ENCODE data around the gene ST6GAL1. TPM values are rescaled to one million over a fixed set of nuclear protein-coding genes. Genes with fewer than 3 reads are reported as not detected.

ST6GAL1 gene
- polyA plus RNA-seq, 1 of the 3 experiments (the other 2 are of a cell fraction) = 3.9 TPM

DNA sequence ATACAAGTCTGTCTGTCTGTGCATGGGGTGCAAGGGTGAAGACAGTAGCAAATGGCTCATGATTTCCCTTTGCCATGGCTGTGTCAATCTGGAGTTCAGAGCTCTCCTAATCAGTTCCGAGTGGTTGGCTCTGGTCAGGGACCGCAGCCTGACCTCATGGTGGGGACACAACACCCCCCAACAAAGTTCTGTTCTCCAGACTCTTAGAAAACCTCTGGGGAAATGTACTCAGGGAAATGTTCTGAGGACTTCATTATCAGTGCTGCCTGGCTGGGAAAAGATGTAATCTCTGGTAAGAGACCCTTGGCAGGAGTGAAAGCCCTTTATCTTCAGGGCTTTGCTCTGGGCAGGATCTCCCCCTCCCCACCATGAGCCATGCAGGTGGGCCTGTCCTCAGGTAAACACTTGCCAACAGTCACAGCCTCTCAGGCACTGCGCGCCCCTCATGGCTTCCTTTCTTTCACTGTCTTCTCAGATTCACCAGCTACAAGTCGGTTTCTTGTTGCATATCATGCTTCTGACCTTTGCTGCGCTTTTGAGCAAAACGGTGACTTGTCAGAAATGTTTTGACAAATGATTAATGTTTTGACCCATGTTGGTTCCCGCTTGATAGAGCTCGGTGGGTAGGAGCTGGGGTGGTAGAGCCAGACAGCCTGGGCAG, 95.5 kb downstream of the ST6GAL1 start:
- DNase-seq = peak; percentile 53
- Histone ChIP-seq H3K79me2 (ENCODE audit: insufficient read depth) (no peaks in the 10 kb centered on the region), H3K4me1 (ENCODE audit: control insufficient read depth in 1 of 2, insufficient read depth in 2 of 2, low read depth in 1 of 2, low read length in 1 of 2) (peaks cover 0 to 9% of the 10 kb centered on the region in 2 experiments; a peak in 2 of 4 replicates), H3K4me3 (ENCODE audit: low read depth in 2 of 2, low read length in 1 of 2) (no peak overlapping the region), H3K9ac (no peak overlapping the region), H3K36me3 (replicated peaks in 1 of 2; ENCODE audit: control insufficient read depth in 1 of 2, insufficient read depth in 2 of 2, low read length in 1 of 2) (no peaks in the 10 kb centered on the region), H3K27me3 (ENCODE audit: insufficient read depth) (no peaks in the 10 kb centered on the region), H2AFZ (ENCODE audit: low read depth) (no peak overlapping the region), H4K20me1 (ENCODE audit: insufficient read depth) (no peaks in the 10 kb centered on the region), H3K4me2 (no peak overlapping the region), H3K9me3 (no peaks in the 10 kb centered on the region), H3K9me2 (no peaks in the 10 kb centered on the region), H3F3A (replicated peaks; ENCODE audit: insufficient read depth) (no peaks in the 10 kb centered on the region), H3K27ac (ENCODE audit: low read depth in 2 of 2, low read length in 1 of 2) (no peak overlapping the region)
- ChIA-PET CTCF (interaction anchor here (0.8 to 1.8 kb wide), 4 partner anchors 14 to 176 kb away, joined by 3 to 4 read pairs (median 3); partner anchors contain the start of gene RPL39L), POLR2A (no interaction called here)
- no peak for TF ChIP-seq SMC3 (IDR thresholded peaks at IDR 0.05; ENCODE audit: low read depth, low read length)
- TF ChIP-seq SIN3A (IDR thresholded peaks at IDR 0.05; ENCODE audit: borderline replicate concordance, low read depth, low read length) = no peak
- TF ChIP-seq TAF1 (IDR thresholded peaks at IDR 0.05; ENCODE audit: borderline replicate concordance, low read depth, low read length) = no peak
- WGBS (ENCODE audit: low lambda C conversion rate) = 78% methylated on average over 9 of the region's 9 CpGs

DNA sequence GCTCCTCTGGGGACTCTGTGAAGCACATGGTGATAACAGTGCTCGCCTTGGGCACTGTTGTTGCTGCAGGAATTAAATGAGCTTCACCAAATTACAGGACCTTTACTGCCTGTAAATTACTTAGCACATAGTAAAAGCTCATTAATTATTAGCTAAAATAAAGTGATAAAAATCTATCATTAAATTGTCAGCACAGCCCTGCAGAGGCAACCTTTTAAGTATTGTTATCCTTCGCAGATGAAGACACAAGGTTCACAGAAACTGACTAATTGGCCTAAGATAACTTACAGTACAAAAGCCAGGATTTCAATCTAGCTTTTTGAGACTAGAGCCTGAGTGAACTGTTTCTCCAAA, 96.0 kb downstream of the ST6GAL1 start:
- no peak for DNase-seq
- no peaks in the 10 kb centered on the region for H3K36me3 ChIP-seq (replicated peaks in 1 of 2; ENCODE audit: control insufficient read depth in 1 of 2, insufficient read depth in 2 of 2, low read length in 1 of 2)
- no peaks in the 10 kb centered on the region for H3F3A ChIP-seq (replicated peaks; ENCODE audit: insufficient read depth)
- no peaks in the 10 kb centered on the region for H3K9me2 ChIP-seq
- H3K4me1 ChIP-seq (ENCODE audit: control insufficient read depth in 1 of 2, insufficient read depth in 2 of 2, low read depth in 1 of 2, low read length in 1 of 2) = peaks cover 0 to 9% of the 10 kb centered on the region in 2 experiments; a peak in 2 of 4 replicates
- H3K27me3 ChIP-seq (ENCODE audit: insufficient read depth) = no peaks in the 10 kb centered on the region
- no peak overlapping the region for H2AFZ ChIP-seq (ENCODE audit: low read depth)
- H3K27ac ChIP-seq (ENCODE audit: low read depth in 2 of 2, low read length in 1 of 2) = no peak overlapping the region
- TF ChIP-seq RCOR1 (IDR thresholded peaks at IDR 0.05; ENCODE audit: low read length) = peak; percentile 35; the same call in 1 of the 2 replicates
- TF ChIP-seq EP300 (IDR thresholded peaks at IDR 0.05; ENCODE audit: borderline replicate concordance in 1 of 2, low read depth in 1 of 2, low read length in 1 of 2) = peak in 1 of 2 experiments; percentile 33; a peak in 1 of 4 replicates
- no peak for TF ChIP-seq NRF1 (IDR thresholded peaks at IDR 0.05; ENCODE audit: low read depth, low read length)
- H3K9me3 ChIP-seq = no peaks in the 10 kb centered on the region
- 79% methylated on average over 2 of the region's 2 CpGs for WGBS (ENCODE audit: low lambda C conversion rate)
- H3K9ac ChIP-seq = no peak overlapping the region
- no peaks in the 10 kb centered on the region for H4K20me1 ChIP-seq (ENCODE audit: insufficient read depth)
- H3K4me2 ChIP-seq = no peak overlapping the region
- H3K79me2 ChIP-seq (ENCODE audit: insufficient read depth) = no peaks in the 10 kb centered on the region
- no peak overlapping the region for H3K4me3 ChIP-seq (ENCODE audit: low read depth in 2 of 2, low read length in 1 of 2)
- CTCF ChIA-PET = interaction anchor here (0.8 to 1.8 kb wide), 4 partner anchors 15 to 177 kb away, joined by 3 to 4 read pairs (median 3); partner anchors contain the start of gene RPL39L
- POLR2A ChIA-PET = no interaction called here

DNA sequence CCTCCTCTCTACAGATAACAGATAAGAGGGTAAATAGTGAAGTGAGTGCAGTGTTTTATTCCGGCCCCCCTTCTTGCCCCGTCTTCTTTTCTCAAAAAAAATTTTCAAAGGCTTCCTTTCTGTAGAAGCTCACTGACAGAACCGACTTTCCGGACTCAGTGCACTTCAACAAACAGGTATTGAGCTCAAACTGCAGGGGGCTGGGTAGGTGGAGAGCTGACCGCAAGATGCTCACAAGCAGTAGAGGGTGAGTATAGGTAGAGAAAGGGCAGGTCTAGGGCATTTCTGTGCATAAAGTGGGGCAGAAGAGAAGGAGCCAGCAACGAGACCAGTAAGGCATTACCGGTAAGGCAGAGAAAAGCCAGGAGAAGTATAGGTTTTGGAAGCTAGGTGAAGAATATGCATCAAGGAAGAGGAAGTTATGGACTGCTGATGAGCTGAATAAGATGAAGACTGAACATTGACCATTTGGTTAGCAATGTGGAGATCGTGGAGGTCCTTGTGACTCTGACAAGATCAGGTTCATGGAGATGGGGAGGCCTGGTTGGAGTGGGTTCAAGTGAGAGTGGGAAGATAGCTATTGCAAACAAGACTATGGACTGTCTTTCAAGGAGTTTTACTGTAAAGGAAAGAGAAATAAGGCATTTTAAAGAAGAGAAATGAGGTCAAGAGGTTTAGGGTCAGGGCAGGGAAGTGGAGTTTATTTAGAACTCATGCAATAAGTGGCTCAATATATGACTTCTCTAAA, 97.4 kb downstream of the ST6GAL1 start:
- no peak for TF ChIP-seq TAF1 (IDR thresholded peaks at IDR 0.05; ENCODE audit: borderline replicate concordance, low read depth, low read length)
- no peak for TF ChIP-seq GABPA (IDR thresholded peaks at IDR 0.05; ENCODE audit: low read depth)
- ChIA-PET CTCF (interaction anchor here (0.6 to 1.7 kb wide), 3 partner anchors 8 to 178 kb away, joined by 3 read pairs; no protein-coding TSS in a partner anchor), POLR2A (no interaction called here)

More for the DNA sequence above, 97.4 kb downstream of the ST6GAL1 start:
- no peaks in the 10 kb centered on the region for H3F3A ChIP-seq (replicated peaks; ENCODE audit: insufficient read depth)
- H3K4me3 ChIP-seq (ENCODE audit: low read depth in 2 of 2, low read length in 1 of 2) = no peak overlapping the region
- H4K20me1 ChIP-seq (ENCODE audit: insufficient read depth) = no peaks in the 10 kb centered on the region
- DNase-seq = no peak
- no peak overlapping the region for H3K9ac ChIP-seq
- no peaks in the 10 kb centered on the region for H3K9me3 ChIP-seq
- H3K27me3 ChIP-seq (ENCODE audit: insufficient read depth) = no peaks in the 10 kb centered on the region
- no peaks in the 10 kb centered on the region for H3K36me3 ChIP-seq (replicated peaks in 1 of 2; ENCODE audit: control insufficient read depth in 1 of 2, insufficient read depth in 2 of 2, low read length in 1 of 2)
- no peak overlapping the region for H2AFZ ChIP-seq (ENCODE audit: low read depth)
- no peaks in the 10 kb centered on the region for H3K9me2 ChIP-seq
- WGBS (ENCODE audit: low lambda C conversion rate) = 89% methylated on average over 8 of the region's 8 CpGs
- H3K4me2 ChIP-seq = no peak overlapping the region
- peaks cover 0 to 9% of the 10 kb centered on the region in 2 experiments; a peak in 2 of 4 replicates for H3K4me1 ChIP-seq (ENCODE audit: control insufficient read depth in 1 of 2, insufficient read depth in 2 of 2, low read depth in 1 of 2, low read length in 1 of 2)
- no peak overlapping the region for H3K27ac ChIP-seq (ENCODE audit: low read depth in 2 of 2, low read length in 1 of 2)
- no peaks in the 10 kb centered on the region for H3K79me2 ChIP-seq (ENCODE audit: insufficient read depth)

Data from SK-N-SH (cell line).